Tibial nerve (tissue), 4 donors: ENCODE data around the gene SCRN3. TPM values are rescaled to one million over a fixed set of nuclear protein-coding genes. Genes with fewer than 3 reads are reported as not detected.
"Not testable (repeated sequence)": the region's sequence is repeated elsewhere in the genome, so short reads cannot be mapped to it uniquely, and the experiment has no call there.

Experiments used
- DNase-seq, 2 donors: peaks; one replicate each; pipeline ENCODE4 v3.0.0-alpha.2; 2019; ENCODE audit warnings: low spot score in 2 of 2
- H3K27ac ChIP-seq, 4 donors: fragments of 200-600 bp; sonication (generic) in 3 of 4; one replicate each; pipeline ENCODE4 v1.5.1; 2017 to 2019; ENCODE audit warnings: mild to moderate bottlenecking in 1 of 4
- H3K27me3 ChIP-seq, 2 donors: fragments of 200-600 bp; sonication (generic) in 1 of 2; one replicate each; pipeline versions ENCODE4 v1.5.1 to v1.6.0; 2017 to 2019
- H3K36me3 ChIP-seq, 3 donors: fragments of 200-600 bp; sonication (generic); one replicate each; pipeline ENCODE4 v1.5.1; 2018 to 2019
- H3K4me1 ChIP-seq, 4 donors: fragments of 200-600 bp; sonication (generic) in 3 of 4; one replicate each; pipeline ENCODE4 v1.5.1; 2017 to 2019
- H3K4me3 ChIP-seq, 4 donors: fragments of 200-600 bp; sonication (generic) in 3 of 4; one replicate each; pipeline ENCODE4 v1.5.1; 2017 to 2019; ENCODE audit warnings: mild to moderate bottlenecking in 1 of 4, moderate library complexity in 1 of 4
- H3K9me3 ChIP-seq, 4 donors: fragments of 200-600 bp; sonication (generic) in 3 of 4; one replicate each; pipeline ENCODE4 v1.5.1; 2017 to 2019
- EP300 ChIP-seq, 2 donors: sonication (generic); formaldehyde crosslinking; IDR thresholded peaks; one replicate each; pipeline ENCODE4 v1.6.1; 2017; ENCODE audit warnings: antibody characterized with exemption in 2 of 2, mild to moderate bottlenecking in 1 of 2
- POLR2A ChIP-seq, 2 donors: fragments of 450-650 bp; IDR thresholded peaks; one replicate each; pipeline ENCODE4 v1.6.1; 2017; ENCODE audit warnings: antibody characterized with exemption in 2 of 2, mild to moderate bottlenecking in 2 of 2, moderate library complexity in 2 of 2
- WGBS, 2 donors: methylation state at CpG; one replicate each; pipeline ENCODE4 v1.1.5; 2018; 5-methylcytosine and 5-hydroxymethylcytosine counted together
- total RNA-seq, 4 donors: library from RNA; depleted of rRNA; stranded (reverse); fragments of >200 nt; gene quantifications; one replicate each; pipeline ENCODE4 v1.1.0, GENCODE V29; 2016
- TF ChIP-seq, protein P1 (sequence below), 5 experiments: fragments of 200-600 bp in 3 of 5; fragments of 450-650 bp in 2 of 5; sonication (generic) in 3 of 5; IDR thresholded peaks; one replicate each; pipeline ENCODE4 v1.5.1; 2016 to 2019; ENCODE audit warnings: antibody characterized with exemption in 5 of 5, mild to moderate bottlenecking in 3 of 5, moderate library complexity in 2 of 5

SCRN3 gene
- total RNA-seq, 4 donors from 2014 or later, result 13.5 to 32.0 (median 20.7) TPM

- Histone ChIP-seq H3K9me3 (peaks cover 0 to 5% (median 0%) of the 10 kb centered on the region in 4 donors), H3K27ac (no peak overlapping the region), H3K27me3 (no peaks in the 10 kb centered on the region), H3K4me1 (no peaks in the 10 kb centered on the region), H3K4me3 (no peak overlapping the region), H3K36me3 (peaks cover 0 to 80% (median 8%) of the 10 kb centered on the region in 3 donors)
- DNase-seq, result no peak
- TF ChIP-seq, protein P1, sequence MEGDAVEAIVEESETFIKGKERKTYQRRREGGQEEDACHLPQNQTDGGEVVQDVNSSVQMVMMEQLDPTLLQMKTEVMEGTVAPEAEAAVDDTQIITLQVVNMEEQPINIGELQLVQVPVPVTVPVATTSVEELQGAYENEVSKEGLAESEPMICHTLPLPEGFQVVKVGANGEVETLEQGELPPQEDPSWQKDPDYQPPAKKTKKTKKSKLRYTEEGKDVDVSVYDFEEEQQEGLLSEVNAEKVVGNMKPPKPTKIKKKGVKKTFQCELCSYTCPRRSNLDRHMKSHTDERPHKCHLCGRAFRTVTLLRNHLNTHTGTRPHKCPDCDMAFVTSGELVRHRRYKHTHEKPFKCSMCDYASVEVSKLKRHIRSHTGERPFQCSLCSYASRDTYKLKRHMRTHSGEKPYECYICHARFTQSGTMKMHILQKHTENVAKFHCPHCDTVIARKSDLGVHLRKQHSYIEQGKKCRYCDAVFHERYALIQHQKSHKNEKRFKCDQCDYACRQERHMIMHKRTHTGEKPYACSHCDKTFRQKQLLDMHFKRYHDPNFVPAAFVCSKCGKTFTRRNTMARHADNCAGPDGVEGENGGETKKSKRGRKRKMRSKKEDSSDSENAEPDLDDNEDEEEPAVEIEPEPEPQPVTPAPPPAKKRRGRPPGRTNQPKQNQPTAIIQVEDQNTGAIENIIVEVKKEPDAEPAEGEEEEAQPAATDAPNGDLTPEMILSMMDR (IDR thresholded peaks at IDR 0.05), result no peak
- TF ChIP-seq POLR2A (IDR thresholded peaks at IDR 0.05) (no peak), EP300 (IDR thresholded peaks at IDR 0.05) (no peak)
- 86 to 97% methylated on average over 1 of the region's 1 CpG for WGBS, 2 donors
Observed at GRCh38 chr2:174368691-174369090, 26.8 kb upstream of the SCRN3 start.

DNA sequence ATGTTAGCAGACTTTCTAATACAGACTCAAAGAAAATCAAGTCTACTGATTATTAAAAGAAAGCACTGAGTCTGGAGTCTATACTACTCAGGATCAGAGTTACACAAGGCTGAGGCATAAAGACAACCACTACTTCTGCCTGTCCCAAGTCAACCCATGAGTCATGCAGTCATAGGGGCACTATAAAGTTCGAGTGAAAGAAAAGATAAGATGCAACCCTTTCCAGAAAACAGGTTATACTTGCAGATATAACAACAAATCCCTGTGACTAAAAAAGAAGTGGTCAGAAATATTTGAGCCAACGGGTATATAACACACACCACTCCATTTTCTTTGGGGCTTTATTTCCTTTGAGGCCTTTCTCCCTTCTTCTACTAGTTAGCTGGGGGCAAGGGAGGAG is 18.6 kb upstream of the SCRN3 start:
- H3K36me3 ChIP-seq, result peaks cover 0 to 78% (median 12%) of the 10 kb centered on the region in 3 donors
- H3K4me3 ChIP-seq, result no peak overlapping the region
- H3K9me3 ChIP-seq, result no peaks in the 10 kb centered on the region

GRCh38 chr2:174383796-174384195 is 11.7 kb upstream of the SCRN3 start:
- no peaks in the 10 kb centered on the region for H3K4me1 ChIP-seq
- peaks cover 0 to 67% (median 5%) of the 10 kb centered on the region in 3 donors for H3K36me3 ChIP-seq
- WGBS, 2 donors, result 71 to 82% methylated on average over 1 of the region's 1 CpG
- no peak for DNase-seq
- no peak overlapping the region for H3K4me3 ChIP-seq
- TF ChIP-seq POLR2A (IDR thresholded peaks at IDR 0.05), result no peak
- TF ChIP-seq, protein P1 (IDR thresholded peaks at IDR 0.05), result no peak
- no peak for TF ChIP-seq EP300 (IDR thresholded peaks at IDR 0.05)
- no peaks in the 10 kb centered on the region for H3K27me3 ChIP-seq
- H3K27ac ChIP-seq, result no peak overlapping the region
- H3K9me3 ChIP-seq, result no peaks in the 10 kb centered on the region

More for the DNA sequence above, 18.6 kb upstream of the SCRN3 start:
- no peak overlapping the region for H3K27ac ChIP-seq
- WGBS, 2 donors, result 92% methylated on average over 2 of the region's 2 CpGs
- no peak for TF ChIP-seq POLR2A (IDR thresholded peaks at IDR 0.05)
- TF ChIP-seq EP300 (IDR thresholded peaks at IDR 0.05), result no peak
- TF ChIP-seq, protein P1 (IDR thresholded peaks at IDR 0.05), result no peak
- no peak for DNase-seq
- H3K27me3 ChIP-seq, result no peaks in the 10 kb centered on the region
- no peaks in the 10 kb centered on the region for H3K4me1 ChIP-seq

GRCh38 chr2:174385201-174385600 is 10.3 kb upstream of the SCRN3 start:
- TF ChIP-seq, protein P1 (IDR thresholded peaks at IDR 0.05), result no peak
- no peak overlapping the region for H3K4me3 ChIP-seq
- peaks cover 0 to 3% (median 0%) of the 10 kb centered on the region in 4 donors for H3K4me1 ChIP-seq
- no peak overlapping the region for H3K27ac ChIP-seq
- H3K36me3 ChIP-seq, result peaks cover 0 to 66% (median 0%) of the 10 kb centered on the region in 3 donors
- 87 to 91% methylated on average over 3 of the region's 3 CpGs for WGBS, 2 donors
- DNase-seq, result no peak
- no peaks in the 10 kb centered on the region for H3K9me3 ChIP-seq
- H3K27me3 ChIP-seq, result no peaks in the 10 kb centered on the region

- WGBS, 2 donors, result 94 to 97% methylated on average over 3 of the region's 3 CpGs
- Histone ChIP-seq H3K4me1 (peaks cover 0 to 18% (median 3%) of the 10 kb centered on the region in 4 donors), H3K36me3 (peaks cover 0 to 72% (median 0%) of the 10 kb centered on the region in 3 donors)
- H3K27me3 ChIP-seq, H3K9me3 ChIP-seq, H3K4me3 ChIP-seq, H3K27ac ChIP-seq, DNase-seq: not testable (repeated sequence)
Observed at GRCh38 chr2:174388706-174389105, 6.8 kb upstream of the SCRN3 start.

- Histone ChIP-seq H3K27me3 (no peaks in the 10 kb centered on the region), H3K36me3 (peaks cover 0 to 63% (median 0%) of the 10 kb centered on the region in 3 donors), H3K4me3 (no peak overlapping the region), H3K4me1 (peaks cover 0 to 27% (median 11%) of the 10 kb centered on the region in 4 donors), H3K27ac (no peak overlapping the region), H3K9me3 (no peaks in the 10 kb centered on the region)
- WGBS, 2 donors, result 90 to 93% methylated on average over 6 of the region's 6 CpGs
- no peak for DNase-seq
- TF ChIP-seq, protein P1 (IDR thresholded peaks at IDR 0.05), result no peak
- TF ChIP-seq EP300 (IDR thresholded peaks at IDR 0.05) (no peak), POLR2A (IDR thresholded peaks at IDR 0.05) (no peak)
Observed at GRCh38 chr2:174389542-174389941, 6.0 kb upstream of the SCRN3 start.

GRCh38 chr2:174390303-174390702 is 5.2 kb upstream of the SCRN3 start:
- Histone ChIP-seq H3K4me1 (peaks cover 0 to 30% (median 15%) of the 10 kb centered on the region in 4 donors), H3K36me3 (peaks cover 0 to 59% (median 0%) of the 10 kb centered on the region in 3 donors)
- H3K27ac ChIP-seq, H3K9me3 ChIP-seq, H3K4me3 ChIP-seq, DNase-seq, H3K27me3 ChIP-seq: not testable (repeated sequence)
- 97 to 98% methylated on average over 3 of the region's 3 CpGs for WGBS, 2 donors
